K562 (cell line): ENCODE measurements around the gene TMEM14C. TPM values are rescaled to one million over a fixed set of nuclear protein-coding genes. Genes with fewer than 3 reads are reported as not detected.

ENCODE experiments used
- CHD4 ChIP-seq: fragments of 200-600 bp; sonication (generic); IDR thresholded peaks from 3 replicates; pipeline ENCODE4 v1.6.1; 2012; ENCODE audit warnings: low read depth, mild to moderate bottlenecking, mixed read lengths, low read length, inconsistent platforms; ENCODE audit not compliant: insufficient read depth, insufficient replicate concordance, poor library complexity, severe bottlenecking
- DEAF1 ChIP-seq: fragments of 450-650 bp; formaldehyde crosslinking; IDR thresholded peaks from 2 replicates; pipeline ENCODE4 v1.4.0; 2020; ENCODE audit warnings: mild to moderate bottlenecking, moderate library complexity
- ELF2 ChIP-seq: fragments of 250-450 bp; sonication (Bioruptor Pico); IDR thresholded peaks from 2 replicates; pipeline ENCODE4 v1.5.0; 2021; ENCODE audit warnings: mild to moderate bottlenecking
- FOXA3 ChIP-seq, 2 experiments: fragments of 450-650 bp in 1 of 2; sonication (generic) in 1 of 2; formaldehyde crosslinking; IDR thresholded peaks in 1 of 2; conservative IDR thresholded peaks in 1 of 2; 2 replicates each; pipeline versions ENCODE4 v1.4.0 to v1.8.0; 2020 to 2022; ENCODE audit warnings: mild to moderate bottlenecking in 2 of 2, missing genetic modification reagents in 1 of 2
- FOXK1 ChIP-seq: sonication (generic); formaldehyde crosslinking; IDR thresholded peaks from 2 replicates; pipeline ENCODE4 v1.8.0; 2022; ENCODE audit warnings: missing genetic modification reagents, mild to moderate bottlenecking, borderline replicate concordance
- FOXK2 ChIP-seq, 2 experiments: fragments of 450-650 bp; IDR thresholded peaks in 1 of 2; conservative IDR thresholded peaks in 1 of 2; 2 replicates each; pipeline ENCODE4 v1.6.1; 2016; ENCODE audit warnings: low read depth in 2 of 2, mild to moderate bottlenecking in 1 of 2
- GABPB1 ChIP-seq: sonication (generic); formaldehyde crosslinking; IDR thresholded peaks from 2 replicates; pipeline ENCODE4 v1.8.0; 2022; ENCODE audit warnings: mild to moderate bottlenecking, missing genetic modification reagents
- GTF3C2 ChIP-seq: IDR thresholded peaks from 3 replicates; pipeline ENCODE4 v1.6.1; 2011; ENCODE audit warnings: borderline replicate concordance, mild to moderate bottlenecking, moderate library complexity; ENCODE audit not compliant: insufficient read length; ENCODE audit errors: extremely low read depth
- HNRNPL ChIP-seq: fragments of 200-400 bp; formaldehyde crosslinking; IDR thresholded peaks from 2 replicates; pipeline ENCODE4 v1.6.1; 2017; ENCODE audit warnings: low read depth, mild to moderate bottlenecking, low read length
- MTA2 ChIP-seq: fragments of 450-650 bp; IDR thresholded peaks from 2 replicates; pipeline ENCODE4 v1.6.1; 2016; ENCODE audit warnings: low read depth
- MTA3 ChIP-seq: fragments of 450-650 bp; formaldehyde crosslinking; IDR thresholded peaks from 2 replicates; pipeline ENCODE4 v1.6.1; 2017; ENCODE audit warnings: mild to moderate bottlenecking, borderline replicate concordance
- NFIC ChIP-seq: fragments of 450-650 bp; IDR thresholded peaks from 2 replicates; pipeline ENCODE4 v1.6.1; 2017; ENCODE audit warnings: mild to moderate bottlenecking, inconsistent platforms
- NFYB ChIP-seq: IDR thresholded peaks from 2 replicates; pipeline ENCODE4 v1.6.1; 2011; ENCODE audit warnings: mild to moderate bottlenecking, moderate library complexity; ENCODE audit not compliant: insufficient read length; ENCODE audit errors: extremely low read depth
- PTBP1 ChIP-seq: fragments of 200-400 bp; formaldehyde crosslinking; IDR thresholded peaks from 2 replicates; pipeline ENCODE4 v1.6.1; 2017; ENCODE audit warnings: low read depth, low read length
- SIN3A ChIP-seq, 2 experiments: fragments of 150-350 bp in 1 of 2; IDR thresholded peaks; 2 replicates each; pipeline ENCODE4 v1.6.1; 2011 to 2016; ENCODE audit warnings: borderline replicate concordance in 2 of 2, low read depth in 2 of 2, low read length in 2 of 2, mild to moderate bottlenecking in 2 of 2, moderate library complexity in 2 of 2; ENCODE audit not compliant: control insufficient read depth in 1 of 2
- SMC3 ChIP-seq: conservative IDR thresholded peaks from 2 replicates; pipeline ENCODE4 v1.6.1; 2011; ENCODE audit warnings: low read depth, low read length, improper control_type of control experiment; ENCODE audit not compliant: insufficient read depth
- SNAPC5 ChIP-seq: fragments of 250-450 bp; sonication (Bioruptor Pico); IDR thresholded peaks from 2 replicates; pipeline ENCODE4 v1.8.0; 2021; ENCODE audit warnings: moderate library complexity, mild to moderate bottlenecking, inconsistent platforms
- SREBF1 ChIP-seq: fragments of 150-350 bp; IDR thresholded peaks from 2 replicates; pipeline ENCODE4 v1.6.1; 2014; ENCODE audit warnings: antibody characterized with exemption, low read depth, low read length, borderline replicate concordance
- ZNF408 ChIP-seq: fragments of 250-450 bp; sonication (Bioruptor Pico); IDR thresholded peaks from 2 replicates; pipeline ENCODE4 v1.4.0; 2020; ENCODE audit warnings: low read depth, mild to moderate bottlenecking, moderate library complexity
- ZNF717 ChIP-seq: fragments of 250-450 bp; sonication (Bioruptor Pico); IDR thresholded peaks from 2 replicates; pipeline ENCODE4 v1.5.0; 2021
- ZNF740 ChIP-seq, 3 experiments: fragments of 200-800 bp in 1 of 3; sonication (Bioruptor generic) in 1 of 3; sonication (generic) in 1 of 3; formaldehyde crosslinking in 1 of 3; IDR thresholded peaks; 2 replicates each; pipeline versions ENCODE4 v1.6.1 to v1.8.0; 2016 to 2022; ENCODE audit warnings: mild to moderate bottlenecking in 2 of 3, missing compliant biosample characterization in 2 of 3, missing genetic modification characterization in 2 of 3, missing genetic modification reagents in 1 of 3
- polyA plus RNA-seq, 8 experiments: library from polyadenylated mRNA; depleted of rRNA in 4 of 8; stranded (reverse) in 5 of 8; unstranded in 3 of 8; fragments of >200 nt; fragmentation: Nextera tagmentation in 2 of 8; fragmentation: Illumina TruSeq in 1 of 8; extraction: Ambion mirVana in 2 of 8; extraction: Trizol in 1 of 8; gene quantifications; 2 replicates each; pipeline versions ENCODE4 v1.2.1 to v1.2.3, GENCODE V29; 2011 to 2014; ENCODE audit warnings: inconsistent platforms in 1 of 8, missing spikeins in 1 of 8
- total RNA-seq, 7 experiments: library from RNA; depleted of rRNA in 6 of 7; stranded (reverse); fragments of >200 nt in 6 of 7; fragmentation: Illumina TruSeq in 2 of 7; extraction: Trizol in 2 of 7; gene quantifications; 2 replicates each; pipeline versions ENCODE4 v1.2.1 to v1.2.3, GENCODE V29; 2011 to 2021; ENCODE audit warnings: low replicate concordance in 1 of 7

Gene TMEM14C
- total and polyA plus RNA-seq, 9 of the 15 experiments (the other 6 are each of a cell fraction or from before 2014, with no cell fraction given) = 151 to 496 (median 263) TPM

- TF ChIP-seq MTA3 = peak; percentile 40; the same call in 1 of the 2 replicates
- TF ChIP-seq ZNF740 (CRISPR knock-in tag; IDR thresholded peaks at IDR 0.05) = no peak
- no peak for TF ChIP-seq ZNF740 (tag; IDR thresholded peaks at IDR 0.05)
- TF ChIP-seq SREBF1 = no peak
- no peak for TF ChIP-seq CHD4
- no peak; the same call in 1 of the 2 replicates for TF ChIP-seq GABPB1 (CRISPR knock-in tag)
- no peak for TF ChIP-seq NFYB
- TF ChIP-seq MTA2 = peak; percentile 74
- TF ChIP-seq SIN3A (IDR thresholded peaks at IDR 0.05; ENCODE audit: borderline replicate concordance in 2 of 2, control insufficient read depth in 1 of 2, low read depth in 2 of 2, low read length in 2 of 2) = 0 out of 4 replicates have a peak, but pooled peaks of 1 of the 2 experiments have one; percentile 19
- no peak for TF ChIP-seq ZNF408
- TF ChIP-seq PTBP1 = no peak
- TF ChIP-seq HNRNPL = no peak
- no peak for TF ChIP-seq FOXA3 (CRISPR knock-in tag; conservative IDR thresholded peaks at IDR 0.05 in 1 of 2, IDR thresholded peaks at IDR 0.05 in 1 of 2)
- TF ChIP-seq ZNF717 (CRISPR knock-in tag) = no peak
- TF ChIP-seq FOXK1 (CRISPR knock-in tag) = peak; percentile 32; the same call in 1 of the 2 replicates
- no peak for TF ChIP-seq DEAF1 (CRISPR knock-in tag)
- TF ChIP-seq FOXK2 (conservative IDR thresholded peaks at IDR 0.05 in 1 of 2, IDR thresholded peaks at IDR 0.05 in 1 of 2; ENCODE audit: low read depth in 2 of 2) = no peak
- TF ChIP-seq ELF2 (CRISPR knock-in tag) = no peak
- TF ChIP-seq SMC3 = 0 out of 2 replicates have a peak, but pooled peaks have one; percentile 5
- TF ChIP-seq SNAPC5 = no peak
- TF ChIP-seq NFIC = peak; percentile 87
- no peak for TF ChIP-seq GTF3C2
Measured at GRCh38 chr6:10749734-10750133, 26.9 kb downstream of the TMEM14C start (continued).
